Upper lobe of right lung (tissue), 1 donor: Measurements from ENCODE around the gene TMC2. TPM values are rescaled to one million over a fixed set of nuclear protein-coding genes. Genes with fewer than 3 reads are reported as not detected.

Source experiments
- ATAC-seq: fragments of 200-7000 bp; cut with Tn5 transposase; one replicate; pipeline ENCODE4 v1.9.1; 2020; ENCODE audit warnings: mild to moderate bottlenecking, moderate library complexity
- DNase-seq: peaks from one replicate; pipeline ENCODE4 v3.0.0-alpha.2; 2020
- H3K27ac ChIP-seq: fragments of 200-600 bp; one replicate; pipeline ENCODE4 v1.8.0; 2022
- H3K27me3 ChIP-seq: fragments of 200-600 bp; one replicate; pipeline ENCODE4 v1.8.0; 2022; ENCODE audit warnings: mild to moderate bottlenecking
- H3K36me3 ChIP-seq: fragments of 200-600 bp; one replicate; pipeline ENCODE4 v1.8.0; 2022
- H3K4me1 ChIP-seq: fragments of 200-600 bp; one replicate; pipeline ENCODE4 v1.8.0; 2022
- H3K4me3 ChIP-seq: fragments of 200-600 bp; one replicate; pipeline ENCODE4 v1.8.0; 2022; ENCODE audit warnings: mild to moderate bottlenecking
- H3K9me3 ChIP-seq: fragments of 200-600 bp; one replicate; pipeline ENCODE4 v1.8.0; 2022
- intact Hi-C: fragments of 100-400 bp; cut with DNase I; formaldehyde crosslinking; loops from one replicate; pipeline ENCODE4 v1.11.0; 2022
- total RNA-seq: library from RNA; stranded (reverse); fragmentation: NEBNext Ultra II Directional; extraction: Animal tissue kit (Norgen Biotek cat#: 25700); gene quantifications from one replicate; pipeline ENCODE4 v1.2.1, GENCODE V29; 2021
- TF ChIP-seq, protein P1 (sequence below): fragments of 200-600 bp; IDR thresholded peaks from one replicate; pipeline ENCODE4 v1.8.0; 2022; ENCODE audit warnings: antibody characterized with exemption
- donor health status: DM: no; HTN: yes; CAD: no; lungs with severe emphysema.

Gene TMC2
- total RNA-seq, 1 donor from 2014 or later, result 0.43 TPM

- intact Hi-C loops, result no loop called here
- Histone ChIP-seq H3K27me3 (no peaks in the 10 kb centered on the region), H3K4me3 (peak overlapping the region; percentile 80)
Measured at GRCh38 chr20:2509468-2509781, 26.9 kb upstream of the TMC2 start.

GRCh38 chr20:2509794-2510193 is 26.6 kb upstream of the TMC2 start:
- ATAC-seq (no peak), DNase-seq (no peak)
- peaks cover 14% of the 10 kb centered on the region for H3K4me1 ChIP-seq
- H3K4me3 ChIP-seq, result peak overlapping the region; percentile 80
- TF ChIP-seq, protein P1, sequence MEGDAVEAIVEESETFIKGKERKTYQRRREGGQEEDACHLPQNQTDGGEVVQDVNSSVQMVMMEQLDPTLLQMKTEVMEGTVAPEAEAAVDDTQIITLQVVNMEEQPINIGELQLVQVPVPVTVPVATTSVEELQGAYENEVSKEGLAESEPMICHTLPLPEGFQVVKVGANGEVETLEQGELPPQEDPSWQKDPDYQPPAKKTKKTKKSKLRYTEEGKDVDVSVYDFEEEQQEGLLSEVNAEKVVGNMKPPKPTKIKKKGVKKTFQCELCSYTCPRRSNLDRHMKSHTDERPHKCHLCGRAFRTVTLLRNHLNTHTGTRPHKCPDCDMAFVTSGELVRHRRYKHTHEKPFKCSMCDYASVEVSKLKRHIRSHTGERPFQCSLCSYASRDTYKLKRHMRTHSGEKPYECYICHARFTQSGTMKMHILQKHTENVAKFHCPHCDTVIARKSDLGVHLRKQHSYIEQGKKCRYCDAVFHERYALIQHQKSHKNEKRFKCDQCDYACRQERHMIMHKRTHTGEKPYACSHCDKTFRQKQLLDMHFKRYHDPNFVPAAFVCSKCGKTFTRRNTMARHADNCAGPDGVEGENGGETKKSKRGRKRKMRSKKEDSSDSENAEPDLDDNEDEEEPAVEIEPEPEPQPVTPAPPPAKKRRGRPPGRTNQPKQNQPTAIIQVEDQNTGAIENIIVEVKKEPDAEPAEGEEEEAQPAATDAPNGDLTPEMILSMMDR, result no peak
- H3K27me3 ChIP-seq, result no peaks in the 10 kb centered on the region
- no peaks in the 10 kb centered on the region for H3K9me3 ChIP-seq
- intact Hi-C loops, result loop anchor here (10.0 kb wide), 1 partner anchor 135 kb away; no protein-coding TSS in a partner anchor
- no peaks in the 10 kb centered on the region for H3K36me3 ChIP-seq
- no peak overlapping the region for H3K27ac ChIP-seq

More at GRCh38 chr20:2509468-2509781, 26.9 kb upstream of the TMC2 start:
- H3K27ac ChIP-seq, result peak overlapping the region; percentile 94
- no peaks in the 10 kb centered on the region for H3K9me3 ChIP-seq
- TF ChIP-seq, protein P1, result no peak
- ATAC-seq (no peak), DNase-seq (no peak)
- peaks cover 14% of the 10 kb centered on the region for H3K4me1 ChIP-seq
- no peaks in the 10 kb centered on the region for H3K36me3 ChIP-seq

DNA sequence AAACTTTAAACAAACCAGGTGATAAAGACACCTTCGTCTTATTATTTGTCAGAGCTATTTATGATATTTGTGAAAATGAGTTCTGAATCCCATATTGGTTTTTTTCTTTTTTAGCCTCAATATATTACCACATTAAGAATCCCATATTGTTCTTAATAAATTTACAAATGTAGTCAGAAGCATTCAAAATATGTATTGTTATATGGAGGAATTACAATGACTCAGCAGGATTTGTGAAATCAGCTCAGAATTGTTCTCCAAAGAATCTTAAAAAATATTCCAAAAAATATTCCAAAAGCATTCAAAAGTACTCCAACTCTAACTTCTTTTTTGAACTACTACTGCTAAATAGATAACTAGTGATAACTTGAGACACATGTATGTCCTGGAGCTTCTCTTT is 21.2 kb upstream of the TMC2 start:
- intact Hi-C loops, result loop anchor here (10.0 kb wide), 1 partner anchor 130 kb away; no protein-coding TSS in a partner anchor
- ATAC-seq (no peak), DNase-seq (no peak)
- Histone ChIP-seq H3K4me1 (no peaks in the 10 kb centered on the region), H3K36me3 (no peaks in the 10 kb centered on the region), H3K4me3 (no peak overlapping the region), H3K27me3 (no peaks in the 10 kb centered on the region), H3K27ac (no peak overlapping the region), H3K9me3 (no peaks in the 10 kb centered on the region)
- TF ChIP-seq, protein P1, result no peak

- no peak for DNase-seq
- H3K4me3 ChIP-seq, result no peak overlapping the region
- H3K27me3 ChIP-seq, result no peaks in the 10 kb centered on the region
- H3K9me3 ChIP-seq, result no peaks in the 10 kb centered on the region
- TF ChIP-seq, protein P1, result no peak
- H3K4me1 ChIP-seq, result no peaks in the 10 kb centered on the region
- H3K36me3 ChIP-seq, result no peaks in the 10 kb centered on the region
- no peak for ATAC-seq
- H3K27ac ChIP-seq, result no peak overlapping the region
- intact Hi-C loops, result loop anchor here (10.0 kb wide), 1 partner anchor 128 kb away; no protein-coding TSS in a partner anchor
Measured at GRCh38 chr20:2516399-2516798, 20.0 kb upstream of the TMC2 start.

DNA sequence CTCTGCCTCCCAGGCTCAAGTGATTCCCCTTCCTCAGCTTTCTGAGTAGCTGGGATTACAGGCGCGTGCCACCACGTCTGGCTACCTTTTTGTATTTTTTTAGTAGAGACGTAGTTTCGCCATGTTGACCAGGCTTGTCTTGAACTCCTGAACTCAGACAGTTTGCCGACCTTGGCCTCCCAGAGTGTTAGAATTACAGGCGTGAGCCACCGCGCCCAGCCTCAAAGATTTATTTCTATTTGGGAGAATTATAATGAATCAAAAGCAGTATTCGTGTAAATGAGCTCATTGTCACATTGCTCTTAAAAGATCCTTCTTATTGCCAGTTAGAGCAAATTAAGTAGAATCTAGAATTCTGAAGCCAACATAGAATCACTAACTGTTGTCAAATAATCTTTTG is 18.3 kb upstream of the TMC2 start:
- no peaks in the 10 kb centered on the region for H3K27me3 ChIP-seq
- no peaks in the 10 kb centered on the region for H3K4me1 ChIP-seq
- H3K27ac ChIP-seq, result no peak overlapping the region
- TF ChIP-seq, protein P1, result no peak
- intact Hi-C loops, result loop anchor here (10.0 kb wide), 1 partner anchor 127 kb away; no protein-coding TSS in a partner anchor
- DNase-seq (no peak), ATAC-seq (no peak)
- no peaks in the 10 kb centered on the region for H3K36me3 ChIP-seq
- H3K9me3 ChIP-seq, result no peaks in the 10 kb centered on the region
- no peak overlapping the region for H3K4me3 ChIP-seq

DNA sequence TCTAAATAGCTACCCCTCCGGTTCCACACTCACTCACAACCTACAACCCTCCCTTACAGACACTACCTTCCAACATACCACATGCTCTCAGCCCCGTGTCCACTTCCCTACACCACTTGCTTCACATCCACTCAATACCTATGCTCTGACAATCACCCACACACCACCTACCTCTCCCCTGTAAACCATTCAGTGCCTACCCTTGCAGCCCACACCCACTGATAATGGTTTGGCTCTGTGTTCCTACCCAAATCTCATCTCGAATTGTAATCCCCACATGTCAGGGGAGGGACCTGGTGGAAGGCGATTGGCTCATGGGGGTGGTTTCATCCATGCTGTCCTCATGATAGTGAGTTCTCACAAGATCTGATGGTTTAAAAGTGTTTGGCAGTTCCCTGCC is 17.8 kb upstream of the TMC2 start:
- intact Hi-C loops, result loop anchor here (10.0 kb wide), 1 partner anchor 126 kb away; no protein-coding TSS in a partner anchor
- H3K4me1 ChIP-seq, result no peaks in the 10 kb centered on the region
- no peaks in the 10 kb centered on the region for H3K27me3 ChIP-seq
- ATAC-seq (peak; percentile 15), DNase-seq (no peak)
- H3K27ac ChIP-seq, result no peak overlapping the region
- H3K36me3 ChIP-seq, result no peaks in the 10 kb centered on the region
- no peaks in the 10 kb centered on the region for H3K9me3 ChIP-seq
- TF ChIP-seq, protein P1, result no peak
- no peak overlapping the region for H3K4me3 ChIP-seq
